ENCODE results near the gene MAEA. TPM values are rescaled to one million over a fixed set of nuclear protein-coding genes. Genes with fewer than 3 reads are reported as not detected.

Gene MAEA
- total RNA-seq, 1 donor: 70.6 TPM

- no peak overlapping the region for H3K4me3 ChIP-seq (ENCODE audit: insufficient read depth, low read length)
- H3K27ac ChIP-seq (ENCODE audit: low read depth, low read length): no peak overlapping the region
- H3K9me3 ChIP-seq (ENCODE audit: low read depth, low read length): peaks cover 7% of the 10 kb centered on the region
- no peaks in the 10 kb centered on the region for H3K27me3 ChIP-seq (ENCODE audit: insufficient read depth, low read length)
- peaks cover 7% of the 10 kb centered on the region for H3K36me3 ChIP-seq (ENCODE audit: insufficient read depth, low read length)
- H3K4me1 ChIP-seq (ENCODE audit: insufficient read depth, low read length): peaks cover 5% of the 10 kb centered on the region
- no peaks in the 10 kb centered on the region for H4K20me1 ChIP-seq (ENCODE audit: insufficient read depth, low read length)
- DNase-seq (ENCODE audit: insufficient read length, low spot score, missing footprints): no peak
- no peak overlapping the region for H2AFZ ChIP-seq (ENCODE audit: low read length)
- TF ChIP-seq CTCF (IDR thresholded peaks at IDR 0.05; ENCODE audit: extremely low read depth, low read depth, low read length): no peak
- H3K4me2 ChIP-seq (ENCODE audit: insufficient read depth, low read length): no peak overlapping the region
- H3K79me2 ChIP-seq (ENCODE audit: insufficient read depth, low read length): peaks cover 12% of the 10 kb centered on the region
Measured at GRCh38 chr4:1252928-1253492, 36.7 kb upstream of the MAEA start.

- no peak for TF ChIP-seq CTCF (IDR thresholded peaks at IDR 0.05; ENCODE audit: extremely low read depth, low read depth, low read length)
Measured at GRCh38 chr4:1253831-1254230, 35.9 kb upstream of the MAEA start.

GRCh38 chr4:1255151-1255550 lies 34.5 kb upstream of the MAEA start:
- no peak overlapping the region for H3K27ac ChIP-seq (ENCODE audit: low read depth, low read length)
- peaks cover 5% of the 10 kb centered on the region for H3K79me2 ChIP-seq (ENCODE audit: insufficient read depth, low read length)
- DNase-seq (ENCODE audit: insufficient read length, low spot score, missing footprints): peak; percentile 56
- peaks cover 2% of the 10 kb centered on the region for H3K4me1 ChIP-seq (ENCODE audit: insufficient read depth, low read length)
- H3K9me3 ChIP-seq (ENCODE audit: low read depth, low read length): peaks cover 7% of the 10 kb centered on the region
- no peak for TF ChIP-seq CTCF (IDR thresholded peaks at IDR 0.05; ENCODE audit: extremely low read depth, low read depth, low read length)
- H2AFZ ChIP-seq (ENCODE audit: low read length): no peak overlapping the region
- no peak overlapping the region for H3K4me3 ChIP-seq (ENCODE audit: insufficient read depth, low read length)
- H3K36me3 ChIP-seq (ENCODE audit: insufficient read depth, low read length): peaks cover 7% of the 10 kb centered on the region
- H4K20me1 ChIP-seq (ENCODE audit: insufficient read depth, low read length): no peaks in the 10 kb centered on the region
- H3K27me3 ChIP-seq (ENCODE audit: insufficient read depth, low read length): no peaks in the 10 kb centered on the region
- no peak overlapping the region for H3K4me2 ChIP-seq (ENCODE audit: insufficient read depth, low read length)

More at GRCh38 chr4:1253831-1254230, 35.9 kb upstream of the MAEA start:
- H3K27me3 ChIP-seq (ENCODE audit: insufficient read depth, low read length): no peaks in the 10 kb centered on the region
- no peak overlapping the region for H3K4me3 ChIP-seq (ENCODE audit: insufficient read depth, low read length)
- peaks cover 7% of the 10 kb centered on the region for H3K36me3 ChIP-seq (ENCODE audit: insufficient read depth, low read length)
- peaks cover 7% of the 10 kb centered on the region for H3K9me3 ChIP-seq (ENCODE audit: low read depth, low read length)
- no peaks in the 10 kb centered on the region for H4K20me1 ChIP-seq (ENCODE audit: insufficient read depth, low read length)
- no peak for DNase-seq (ENCODE audit: insufficient read length, low spot score, missing footprints)
- no peak overlapping the region for H3K27ac ChIP-seq (ENCODE audit: low read depth, low read length)
- peaks cover 5% of the 10 kb centered on the region for H3K4me1 ChIP-seq (ENCODE audit: insufficient read depth, low read length)
- no peak overlapping the region for H3K4me2 ChIP-seq (ENCODE audit: insufficient read depth, low read length)
- peaks cover 12% of the 10 kb centered on the region for H3K79me2 ChIP-seq (ENCODE audit: insufficient read depth, low read length)
- H2AFZ ChIP-seq (ENCODE audit: low read length): no peak overlapping the region

GRCh38 chr4:1255699-1256098 lies 34.0 kb upstream of the MAEA start:
- no peak for TF ChIP-seq CTCF (IDR thresholded peaks at IDR 0.05; ENCODE audit: extremely low read depth, low read depth, low read length)
- no peak overlapping the region for H3K4me2 ChIP-seq (ENCODE audit: insufficient read depth, low read length)
- H4K20me1 ChIP-seq (ENCODE audit: insufficient read depth, low read length): no peaks in the 10 kb centered on the region
- H3K4me3 ChIP-seq (ENCODE audit: insufficient read depth, low read length): no peak overlapping the region
- H3K36me3 ChIP-seq (ENCODE audit: insufficient read depth, low read length): peaks cover 7% of the 10 kb centered on the region
- no peak overlapping the region for H2AFZ ChIP-seq (ENCODE audit: low read length)
- no peaks in the 10 kb centered on the region for H3K27me3 ChIP-seq (ENCODE audit: insufficient read depth, low read length)
- no peak for DNase-seq (ENCODE audit: insufficient read length, low spot score, missing footprints)
- H3K4me1 ChIP-seq (ENCODE audit: insufficient read depth, low read length): no peaks in the 10 kb centered on the region
- H3K27ac ChIP-seq (ENCODE audit: low read depth, low read length): no peak overlapping the region
- H3K9me3 ChIP-seq (ENCODE audit: low read depth, low read length): peaks cover 7% of the 10 kb centered on the region
- H3K79me2 ChIP-seq (ENCODE audit: insufficient read depth, low read length): no peaks in the 10 kb centered on the region
